SH-SY5Y (cell line): ENCODE measurements around the gene CD70.

Experiments used
- GATA2 ChIP-seq: IDR thresholded peaks from 2 replicates; pipeline ENCODE4 v1.6.1; 2011; ENCODE audit warnings: mild to moderate bottlenecking, low read depth, low read length
- GATA3 ChIP-seq: IDR thresholded peaks from 2 replicates; pipeline ENCODE4 v1.6.1; 2011; ENCODE audit warnings: low read depth, mild to moderate bottlenecking, low read length, moderate library complexity

DNA sequence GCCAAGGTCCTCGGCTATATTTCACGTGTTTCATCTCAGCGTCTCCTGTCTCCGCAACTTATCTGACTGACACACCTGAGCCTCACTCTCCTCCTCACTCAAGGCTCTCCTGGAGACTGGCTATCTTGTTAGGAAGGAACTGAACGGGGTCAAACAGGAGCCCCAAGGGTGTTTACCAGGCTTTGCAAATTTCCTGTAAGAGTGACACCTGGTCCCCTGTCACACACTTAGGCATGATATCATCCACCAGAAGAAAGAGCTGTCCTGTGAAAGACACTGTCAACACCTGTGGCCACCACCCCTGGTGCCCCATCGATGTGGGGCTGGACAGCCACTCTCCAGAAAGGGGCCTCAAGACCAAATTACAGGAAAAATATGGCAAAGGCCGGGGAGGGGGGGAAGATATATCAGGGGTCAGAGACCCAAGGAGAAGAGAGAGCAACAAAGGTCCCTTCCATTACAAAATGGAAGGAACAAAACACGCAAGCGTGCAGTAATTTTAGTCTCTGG lies 2.9 kb downstream of the CD70 start:
- TF ChIP-seq GATA2 = no peak
- TF ChIP-seq GATA3 = no peak
